Caki2 (cell line): ENCODE results near the gene SLC2A9. TPM values are rescaled to one million over a fixed set of nuclear protein-coding genes. Genes with fewer than 3 reads are reported as not detected.

Source experiments
- DNase-seq: peaks from one replicate; pipeline ENCODE4 v3.0.0-alpha.2; 2015; ENCODE audit warnings: low read depth
- in situ Hi-C: cut with HindIII; loops from 2 replicates; pipeline ENCODE4 v1.10.0; 2016; ENCODE audit warnings: low sequenced_read_pairs, low pct_unique_long_range_greater_than_20kb, mixed read lengths
- total RNA-seq: library from RNA; depleted of rRNA; stranded (reverse); fragments of >200 nt; shearing (Covaris generic); gene quantifications from 2 replicates; pipeline ENCODE4 v1.2.3, GENCODE V29; 2014; ENCODE audit warnings: low replicate concordance

The SLC2A9 gene
- total RNA-seq, 1 experiment from 2014 or later: 1.2 TPM

DNA sequence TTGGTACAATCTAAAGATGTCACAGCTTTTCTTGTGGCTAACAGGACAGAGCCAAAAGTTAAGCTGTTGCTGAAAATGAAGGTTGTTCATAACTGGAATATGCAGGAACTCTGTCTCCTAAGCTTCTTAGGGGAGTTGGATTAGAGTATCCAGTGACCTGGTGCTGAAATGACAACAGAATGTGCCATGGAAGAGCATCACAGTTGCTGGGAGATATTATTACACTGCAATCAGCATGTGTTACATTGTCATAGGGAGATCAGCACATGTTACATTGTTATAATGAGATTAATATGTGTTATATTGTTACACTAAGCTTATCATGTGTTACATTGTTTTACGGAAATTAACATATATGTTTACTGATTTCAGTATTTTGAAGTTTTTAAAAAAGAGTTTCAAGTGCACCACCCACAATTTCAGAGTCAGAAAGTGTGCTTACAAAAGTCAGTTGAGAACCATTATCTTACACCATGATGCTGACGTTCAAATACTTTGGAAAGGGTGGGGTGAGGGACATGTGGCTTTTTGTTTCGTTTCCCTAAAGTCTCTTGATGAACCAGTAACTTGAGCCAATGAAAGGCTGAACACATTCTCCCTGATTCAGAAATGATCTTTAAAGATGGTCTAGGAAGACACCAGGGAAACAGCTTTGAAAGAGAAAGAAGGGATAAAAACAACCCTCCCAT is 126.5 kb downstream of the SLC2A9 start:
- in situ Hi-C loops: no loop called here
- DNase-seq: no peak

- DNase-seq: no peak
- in situ Hi-C loops: no loop called here
Measured at GRCh38 chr4:9893329-9894108, 127.8 kb downstream of the SLC2A9 start.

DNA sequence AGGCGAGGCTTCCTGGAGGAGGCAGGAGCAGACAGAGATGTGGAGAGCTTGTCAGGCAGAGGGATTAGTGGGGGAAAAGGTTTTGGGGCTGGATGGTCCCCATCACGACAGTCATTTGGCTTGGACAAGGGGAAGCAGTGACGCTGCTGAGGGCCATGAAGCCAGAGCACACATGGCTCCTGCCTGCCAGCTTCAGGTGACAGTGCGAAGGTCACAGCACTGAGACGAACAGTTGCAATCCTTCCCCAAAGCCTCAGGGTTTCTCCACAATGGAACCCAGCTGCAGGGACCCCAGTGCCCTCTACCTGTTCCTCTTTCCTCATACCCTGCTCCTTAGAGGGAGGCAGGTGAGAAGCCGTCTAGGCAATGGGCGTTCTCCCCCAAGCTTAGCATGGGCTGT is 129.6 kb downstream of the SLC2A9 start:
- in situ Hi-C loops: no loop called here
- no peak for DNase-seq

DNA sequence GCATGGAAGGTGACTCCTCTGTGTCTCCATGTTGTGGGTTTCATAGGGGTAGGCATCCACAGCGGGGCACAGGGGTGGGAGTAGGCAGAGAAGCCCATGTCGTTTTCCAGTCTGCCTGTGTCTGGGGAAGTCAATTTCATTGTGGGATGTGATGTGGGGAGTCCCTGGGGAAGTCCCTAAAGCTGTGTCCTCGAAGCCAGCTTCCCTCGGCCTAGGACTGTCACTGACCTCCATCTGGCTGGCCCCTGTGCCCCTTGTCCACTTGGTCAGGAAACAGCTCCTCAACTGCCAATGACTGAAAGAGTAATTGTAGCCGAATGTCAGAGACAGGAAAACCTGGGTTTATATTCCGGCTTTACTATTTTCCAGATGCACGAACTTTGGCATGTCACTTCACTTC is 130.2 kb downstream of the SLC2A9 start:
- in situ Hi-C loops: no loop called here

DNA sequence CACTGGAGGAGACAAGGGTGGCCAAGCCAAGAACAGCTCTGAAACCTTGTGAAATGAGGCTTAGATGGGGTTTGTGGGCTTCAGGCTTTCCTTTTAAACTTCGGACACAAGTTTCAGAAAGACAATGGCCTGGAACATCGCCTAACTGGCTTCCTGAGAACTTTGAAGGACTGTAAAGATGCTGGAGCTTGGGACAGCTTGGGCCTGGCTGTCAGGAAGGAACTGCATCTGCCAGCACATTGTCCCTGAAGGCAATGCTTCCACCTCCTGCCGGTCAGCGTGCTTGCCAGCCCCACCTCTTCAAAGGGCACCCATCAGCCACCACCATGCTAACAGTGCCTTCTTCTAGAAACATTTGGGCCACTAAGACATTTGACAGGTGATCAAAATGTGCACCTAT is 132.0 kb downstream of the SLC2A9 start:
- no peak for DNase-seq
- in situ Hi-C loops: no loop called here

More for the DNA sequence above, 130.2 kb downstream of the SLC2A9 start:
- no peak for DNase-seq

DNA sequence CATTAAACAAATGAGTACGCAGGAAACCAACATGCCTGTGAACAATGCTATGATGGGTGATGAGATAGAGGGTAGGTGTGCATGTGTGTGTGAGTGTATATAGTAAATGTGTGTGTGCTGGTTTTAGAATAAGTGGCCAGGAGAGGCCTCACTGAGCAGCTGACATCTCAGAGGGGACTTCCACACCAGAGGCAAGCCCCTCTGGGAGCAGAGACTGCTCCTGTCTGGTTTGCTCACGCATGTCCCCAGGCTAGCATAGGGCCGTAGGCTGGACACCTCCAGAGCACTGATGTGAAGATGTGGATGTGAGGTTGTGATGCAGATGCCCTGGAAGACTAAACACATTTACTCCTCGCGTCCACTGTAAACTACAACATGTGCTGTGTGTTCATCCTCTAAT is 135.3 kb downstream of the SLC2A9 start:
- DNase-seq: no peak
- in situ Hi-C loops: no loop called here

GRCh38 chr4:9880406-9881197 is 140.7 kb downstream of the SLC2A9 start:
- DNase-seq: no peak
- in situ Hi-C loops: no loop called here

GRCh38 chr4:9877123-9877522 is 144.2 kb downstream of the SLC2A9 start:
- in situ Hi-C loops: no loop called here

GRCh38 chr4:9875516-9875915 is 145.8 kb downstream of the SLC2A9 start:
- DNase-seq: no peak
- in situ Hi-C loops: no loop called here

More at GRCh38 chr4:9877123-9877522, 144.2 kb downstream of the SLC2A9 start:
- no peak for DNase-seq

DNA sequence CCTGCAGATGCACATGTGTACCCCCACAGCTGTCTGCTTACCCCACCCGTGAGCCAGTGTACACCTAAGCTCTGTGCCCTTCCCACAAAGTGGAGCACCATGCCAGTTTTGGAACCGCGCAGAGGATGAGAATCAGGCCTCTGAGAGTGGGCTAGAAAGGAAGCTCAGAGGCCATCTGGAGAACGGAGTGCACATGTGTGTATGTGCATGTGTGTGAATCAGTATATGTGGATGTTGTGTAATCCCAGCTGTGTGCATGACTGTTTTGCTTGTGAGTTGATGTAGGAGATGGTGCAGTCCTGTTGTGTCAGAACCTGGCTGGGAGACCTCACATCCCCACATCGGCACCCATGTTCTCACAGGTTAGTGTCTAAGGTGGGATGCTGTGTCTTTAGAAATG is 146.9 kb downstream of the SLC2A9 start:
- DNase-seq: no peak
- in situ Hi-C loops: no loop called here

- DNase-seq: no peak
- in situ Hi-C loops: no loop called here
Measured at GRCh38 chr4:9870165-9870790, 151.0 kb downstream of the SLC2A9 start.

- in situ Hi-C loops: no loop called here
- DNase-seq: no peak
Measured at GRCh38 chr4:9867751-9868425, 153.4 kb downstream of the SLC2A9 start.

- in situ Hi-C loops: no loop called here
- DNase-seq: no peak
Measured at GRCh38 chr4:9866931-9867330, 154.4 kb downstream of the SLC2A9 start.

GRCh38 chr4:9861561-9861960 is 159.7 kb downstream of the SLC2A9 start:
- in situ Hi-C loops: no loop called here
- DNase-seq: no peak

DNA sequence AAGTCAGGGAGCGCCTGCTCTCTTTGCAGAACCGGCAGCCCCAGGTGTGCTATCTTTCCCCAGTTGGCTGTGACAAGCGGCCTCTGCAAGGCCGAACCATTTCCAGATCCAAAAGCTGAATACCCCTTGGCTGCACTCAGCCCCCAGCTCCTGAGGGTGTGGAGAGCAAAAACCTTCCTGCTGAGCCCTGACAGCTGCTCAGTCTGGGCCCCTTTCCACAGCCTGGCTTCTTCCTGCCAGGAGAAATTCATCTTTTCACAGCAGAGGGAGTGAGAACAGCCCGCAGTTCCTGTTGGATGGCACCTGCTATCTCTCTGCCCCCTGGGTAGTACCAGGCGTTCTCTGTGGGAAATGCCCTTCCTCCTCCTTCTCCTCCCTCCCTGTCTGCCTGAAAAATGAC is 161.5 kb downstream of the SLC2A9 start:
- no peak for DNase-seq
- in situ Hi-C loops: no loop called here

- DNase-seq: no peak
- in situ Hi-C loops: no loop called here
Measured at GRCh38 chr4:9849538-9849920, 171.8 kb downstream of the SLC2A9 start.

DNA sequence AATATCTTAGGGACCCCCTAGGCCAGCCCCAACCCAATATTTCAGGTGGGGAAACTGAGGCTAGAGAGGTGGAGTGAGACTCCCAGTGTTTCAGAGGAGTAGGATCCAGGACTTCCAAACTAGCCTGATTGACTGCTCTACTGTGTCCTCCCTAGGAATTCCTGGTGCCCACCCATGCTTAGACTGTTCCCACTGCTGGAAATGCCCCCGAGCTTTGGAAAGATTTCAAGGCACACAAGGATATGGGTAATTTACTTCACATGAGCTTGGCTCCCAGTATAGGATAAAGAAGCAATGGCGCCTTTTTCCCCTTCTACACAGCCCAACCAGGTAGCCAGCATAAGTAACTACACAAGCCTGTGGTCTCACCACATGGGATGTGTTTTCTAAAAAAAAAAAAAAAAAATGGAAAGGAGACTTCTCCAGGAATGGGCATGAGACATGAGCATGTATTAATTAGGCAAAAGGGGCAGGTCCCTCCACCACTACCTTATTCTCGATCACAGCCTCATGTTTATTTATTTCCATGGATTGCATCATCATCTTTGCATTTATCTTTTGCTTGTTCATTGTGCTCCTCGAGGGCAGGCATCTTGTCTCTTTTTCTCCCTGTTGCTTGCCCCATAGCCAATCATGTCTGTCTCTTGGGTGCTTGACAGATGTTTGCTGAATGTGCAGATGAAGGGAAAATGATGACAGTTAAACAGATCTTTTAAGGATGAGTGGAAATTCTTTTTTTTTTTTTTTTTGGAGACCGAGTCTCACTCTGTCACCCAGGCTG is 173.1 kb downstream of the SLC2A9 start:
- in situ Hi-C loops: no loop called here
- peak; percentile 6 for DNase-seq
